Measurements from ENCODE around the gene VPS13D.

GRCh38 chr1:12275370-12275769 lies 45.5 kb downstream of the VPS13D start:
- TF ChIP-seq CTCF (IDR thresholded peaks at IDR 0.05) (peak; percentile 32 to 74 (median 46)), POLR2A (IDR thresholded peaks at IDR 0.05) (no peak), POLR2AphosphoS5 (IDR thresholded peaks at IDR 0.05; ENCODE audit: insufficient read depth in 1 of 2, low read depth in 1 of 2) (no peak)

Measured in vagina (tissue), 2 donors.